Activated naive CD4-positive, alpha-beta T cell treated with anti-CD3 and anti-CD28 coated beads for 36 hours (primary cell): ENCODE data around the gene CCDC144A. TPM values are rescaled to one million over a fixed set of nuclear protein-coding genes. Genes with fewer than 3 reads are reported as not detected.
"Not testable (repeated sequence)": the region's sequence is repeated elsewhere in the genome, so short reads cannot be mapped to it uniquely, and the experiment has no call there.

Source experiments
- CTCF ChIA-PET: fragments of 350-600 bp; sonication (Branson Sonifier 250); formaldehyde crosslinking; loops from one replicate; lab custom pipeline; 2021; ENCODE audit warnings: antibody characterized with exemption; lab: Charles Lee
- DNase-seq: peaks from one replicate; pipeline ENCODE4 v3.0.0-alpha.2; 2020
- H3K27ac Mint-ChIP-seq: one replicate; pipeline ENCODE4 v1.8.0; 2021; ENCODE audit warnings: mild to moderate bottlenecking, mixed read lengths
- H3K27me3 Mint-ChIP-seq: one replicate; pipeline ENCODE4 v1.8.0; 2021; ENCODE audit warnings: low read depth, mixed read lengths
- H3K36me3 Mint-ChIP-seq: one replicate; pipeline ENCODE4 v1.8.0; 2021; ENCODE audit warnings: low read depth, mixed read lengths
- H3K4me1 Mint-ChIP-seq: one replicate; pipeline ENCODE4 v1.8.0; 2021; ENCODE audit warnings: low read depth, mixed read lengths
- H3K4me3 Mint-ChIP-seq: one replicate; pipeline ENCODE4 v1.8.0; 2021; ENCODE audit warnings: mild to moderate bottlenecking, moderate library complexity, mixed read lengths
- H3K9me3 Mint-ChIP-seq: one replicate; pipeline ENCODE4 v1.8.0; 2021; ENCODE audit warnings: mixed read lengths
- intact Hi-C: fragments of 100-400 bp; cut with micrococcal nuclease; formaldehyde crosslinking; loops from one replicate; pipeline ENCODE4 v1.15.1; 2023
- total RNA-seq, 2 experiments: library from RNA; stranded (reverse); gene quantifications; one replicate each; pipeline ENCODE4 v1.2.3, GENCODE V29; 2021

Gene CCDC144A
- total RNA-seq, 2 experiments from 2014 or later, result 5.0 to 5.3 TPM

DNA sequence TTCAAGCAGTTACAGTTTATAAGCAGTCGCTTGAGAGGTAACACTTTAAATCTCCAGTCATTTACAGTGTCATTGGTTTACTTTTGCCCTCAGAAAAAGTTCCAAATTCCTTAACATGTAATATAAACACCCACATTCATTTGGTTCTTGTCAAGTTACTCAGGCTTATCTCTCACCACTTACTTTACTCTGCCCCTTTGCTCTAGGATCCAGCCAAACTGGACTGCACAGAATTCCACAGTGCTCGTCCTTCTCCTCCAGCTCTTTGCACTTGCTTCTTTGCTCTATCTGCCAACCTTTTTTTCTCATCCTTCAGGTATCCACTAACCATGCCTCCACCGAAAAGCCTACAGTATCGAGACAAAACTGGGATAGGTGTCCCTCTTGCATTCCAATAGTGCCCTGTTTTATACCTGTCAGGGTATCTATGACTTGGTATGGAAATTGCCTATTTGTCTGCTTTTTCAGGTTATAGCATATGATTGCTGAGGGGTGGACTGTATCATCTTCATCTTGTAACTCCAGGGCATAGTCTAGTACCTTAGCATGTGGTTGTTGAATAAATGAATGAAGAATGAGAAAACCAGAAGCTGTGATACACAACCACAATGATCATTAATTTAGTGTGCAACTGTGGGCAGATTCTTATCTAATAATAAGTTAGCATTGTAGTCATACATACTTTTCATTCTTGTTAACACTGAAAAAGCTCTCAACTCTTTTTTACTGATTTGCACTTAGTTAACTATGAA lies 82.5 kb downstream of the CCDC144A start:
- H3K4me1 Mint-ChIP-seq, H3K4me3 Mint-ChIP-seq, H3K9me3 Mint-ChIP-seq, intact Hi-C loops, H3K27me3 Mint-ChIP-seq, H3K27ac Mint-ChIP-seq, CTCF ChIA-PET, H3K36me3 Mint-ChIP-seq, DNase-seq: not testable (repeated sequence)

DNA sequence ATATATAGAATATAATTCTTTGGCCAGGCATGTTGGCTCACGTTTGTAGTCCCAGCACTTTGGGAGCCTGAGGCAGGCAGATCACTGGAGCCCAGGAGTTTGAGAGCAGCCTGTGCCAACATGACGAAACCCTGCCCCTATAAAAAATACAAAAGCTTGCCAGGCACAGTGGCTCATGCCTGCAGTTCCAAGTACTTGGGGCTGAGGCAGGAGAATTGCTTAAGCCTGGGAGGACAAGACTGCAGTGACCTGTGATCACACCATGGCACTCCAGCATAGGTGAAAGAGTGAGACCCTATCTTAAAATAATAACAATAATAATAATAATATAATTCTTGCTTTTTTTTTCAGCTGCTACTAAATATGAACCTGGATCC lies 83.1 kb downstream of the CCDC144A start:
- DNase-seq, H3K36me3 Mint-ChIP-seq, CTCF ChIA-PET, H3K27ac Mint-ChIP-seq, H3K9me3 Mint-ChIP-seq, H3K4me1 Mint-ChIP-seq, H3K4me3 Mint-ChIP-seq, intact Hi-C loops, H3K27me3 Mint-ChIP-seq: not testable (repeated sequence)

DNA sequence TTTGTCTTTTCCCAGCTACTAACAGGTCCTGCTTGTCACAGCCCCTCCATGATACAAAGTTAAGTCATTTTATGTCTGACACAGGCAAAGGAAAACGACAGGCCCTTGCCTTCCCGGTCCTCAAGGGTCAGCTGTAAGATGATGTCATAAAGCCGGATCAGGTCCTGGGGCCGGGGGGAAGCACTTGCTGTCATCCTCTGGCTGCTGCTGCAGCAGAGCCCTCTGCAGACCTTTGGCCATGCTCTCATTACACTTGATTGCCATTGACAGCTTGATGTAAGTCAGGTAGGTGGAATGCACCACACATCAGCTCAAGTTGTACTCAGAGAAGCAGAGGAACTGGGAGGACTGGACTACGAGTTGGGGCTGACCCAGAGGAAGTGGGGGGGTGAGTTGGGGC lies 97.8 kb downstream of the CCDC144A start:
- CTCF ChIA-PET, DNase-seq, intact Hi-C loops, H3K27ac Mint-ChIP-seq, H3K4me3 Mint-ChIP-seq, H3K27me3 Mint-ChIP-seq, H3K9me3 Mint-ChIP-seq, H3K36me3 Mint-ChIP-seq, H3K4me1 Mint-ChIP-seq: not testable (repeated sequence)

DNA sequence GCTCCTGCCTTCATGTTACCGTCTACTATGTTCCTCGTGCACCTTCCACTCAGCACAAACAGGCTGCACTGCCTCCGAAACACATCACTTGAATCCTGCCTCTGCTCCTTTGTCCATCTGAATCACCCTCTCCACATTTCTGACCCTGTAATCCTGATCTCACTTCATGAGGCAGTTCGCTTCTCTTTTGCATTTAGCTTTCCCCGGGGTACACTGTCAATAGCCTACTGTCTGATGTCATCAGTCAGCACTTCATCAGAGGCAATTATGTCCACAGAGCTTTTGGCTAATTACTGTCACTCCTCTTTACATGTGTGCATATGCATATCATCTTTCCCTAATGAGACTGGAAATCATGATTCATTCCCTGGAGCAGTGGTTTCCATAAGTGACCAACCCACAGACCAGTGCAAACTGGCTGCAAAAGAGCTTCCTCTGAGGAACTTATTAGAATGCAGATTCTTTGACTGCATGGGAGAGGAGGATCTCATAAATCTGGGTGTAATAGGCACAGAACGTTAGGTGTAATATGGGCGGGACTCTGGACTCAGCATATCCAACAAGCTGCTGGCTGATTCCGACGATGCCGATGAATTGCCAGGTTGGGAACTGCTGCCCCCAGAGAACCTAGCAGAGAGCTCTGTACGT lies 99.0 kb downstream of the CCDC144A start:
- H3K27ac Mint-ChIP-seq, H3K36me3 Mint-ChIP-seq, H3K27me3 Mint-ChIP-seq, DNase-seq, H3K4me1 Mint-ChIP-seq, H3K4me3 Mint-ChIP-seq, CTCF ChIA-PET, intact Hi-C loops, H3K9me3 Mint-ChIP-seq: not testable (repeated sequence)

DNA sequence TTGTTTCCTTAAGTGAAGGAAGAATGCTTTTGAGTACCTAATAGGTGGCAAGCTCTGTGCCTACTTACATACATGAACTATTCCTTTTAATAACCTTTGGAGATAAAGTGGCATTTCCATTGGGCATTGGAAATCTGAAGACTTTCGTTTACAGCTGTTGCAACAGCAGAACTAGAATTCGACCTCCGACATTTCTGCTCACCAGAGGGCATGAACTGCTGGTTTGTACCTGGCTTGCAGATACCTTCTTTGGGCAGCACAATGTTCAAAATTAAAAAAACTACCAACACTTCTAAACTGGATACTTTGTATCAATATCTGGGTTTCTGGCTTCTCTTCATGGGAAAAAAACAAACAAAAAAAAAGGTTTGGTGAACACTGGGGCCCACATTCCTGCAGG lies 99.6 kb downstream of the CCDC144A start:
- intact Hi-C loops, H3K4me3 Mint-ChIP-seq, H3K4me1 Mint-ChIP-seq, H3K27ac Mint-ChIP-seq, DNase-seq, H3K36me3 Mint-ChIP-seq, H3K27me3 Mint-ChIP-seq, CTCF ChIA-PET, H3K9me3 Mint-ChIP-seq: not testable (repeated sequence)

DNA sequence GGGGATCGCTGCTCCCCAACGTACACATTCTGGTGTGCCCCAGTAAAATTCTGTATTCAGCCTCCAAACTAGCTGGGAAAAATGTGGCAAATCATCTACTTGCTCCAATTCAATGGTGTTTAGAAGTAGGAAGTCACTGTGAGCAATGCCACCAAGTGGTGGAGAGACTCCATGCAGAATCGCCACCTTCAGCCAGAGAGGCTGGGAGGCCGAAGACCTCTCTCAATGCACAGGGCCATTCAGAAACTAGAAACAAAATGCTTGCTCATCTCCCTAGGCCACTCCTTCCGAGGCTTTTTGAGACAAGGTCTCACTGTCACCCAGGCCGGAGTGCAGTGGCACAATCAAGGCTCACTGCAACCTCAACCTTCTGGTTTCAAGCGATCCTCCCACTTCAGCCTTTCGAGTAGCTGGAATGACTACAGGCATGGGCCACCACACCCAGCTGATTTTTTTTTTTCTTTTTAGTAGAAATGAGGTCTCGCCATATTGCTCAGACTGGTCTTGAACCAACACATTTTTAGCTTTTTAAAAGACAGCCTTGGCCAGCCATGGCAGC lies 100.4 kb downstream of the CCDC144A start:
- H3K36me3 Mint-ChIP-seq, H3K9me3 Mint-ChIP-seq, H3K27me3 Mint-ChIP-seq, H3K27ac Mint-ChIP-seq, H3K4me3 Mint-ChIP-seq, intact Hi-C loops, H3K4me1 Mint-ChIP-seq, DNase-seq: not testable (repeated sequence)
- CTCF ChIA-PET, result interaction anchor here (0.6 kb wide), 1 partner anchor 154 kb away, joined by 3 read pairs; no protein-coding TSS in a partner anchor

DNA sequence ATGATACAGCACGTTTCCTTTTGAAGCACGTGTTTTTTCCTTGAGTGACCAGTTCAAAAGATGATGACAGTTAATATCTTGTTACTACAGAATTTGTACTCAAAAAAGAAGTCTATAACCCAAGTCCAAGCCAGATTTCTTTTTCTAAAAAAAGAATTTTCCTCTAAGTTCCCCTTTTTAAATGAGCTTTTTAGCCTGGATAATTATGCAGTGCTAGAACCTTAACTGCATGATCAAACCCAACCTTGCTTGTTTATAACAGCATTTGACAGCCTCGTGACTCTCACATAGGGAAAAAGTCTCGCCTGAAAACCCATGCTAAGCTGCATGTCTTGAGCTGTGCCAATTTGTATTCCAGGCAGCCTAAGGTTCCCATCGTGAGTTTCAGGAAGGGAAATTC lies 104.2 kb downstream of the CCDC144A start:
- H3K9me3 Mint-ChIP-seq, CTCF ChIA-PET: not testable (repeated sequence)

DNA sequence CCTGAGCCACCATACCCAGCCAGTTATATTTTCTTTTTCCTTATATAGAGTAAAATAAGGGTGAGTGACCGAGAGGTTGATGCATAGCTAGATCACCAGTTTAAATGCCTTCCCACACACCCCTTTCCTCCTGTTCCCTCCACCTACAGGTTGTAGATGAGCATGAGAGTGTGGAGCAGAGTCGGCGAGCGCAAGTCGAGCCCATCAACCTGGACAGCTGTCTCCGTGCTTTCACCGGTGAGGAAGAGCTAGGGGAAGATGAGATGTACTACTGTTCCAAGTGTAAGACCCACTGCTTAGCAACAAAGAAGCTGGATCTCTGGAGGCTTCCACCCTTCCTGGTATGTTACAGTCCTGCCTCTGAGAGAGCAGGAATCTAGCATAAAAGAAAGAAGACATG lies 105.9 kb downstream of the CCDC144A start:
- intact Hi-C loops, result not testable (repeated sequence)

More for the DNA sequence above, 104.2 kb downstream of the CCDC144A start:
- DNase-seq, H3K4me1 Mint-ChIP-seq, intact Hi-C loops, H3K4me3 Mint-ChIP-seq, H3K27me3 Mint-ChIP-seq, H3K27ac Mint-ChIP-seq, H3K36me3 Mint-ChIP-seq: not testable (repeated sequence)

DNA sequence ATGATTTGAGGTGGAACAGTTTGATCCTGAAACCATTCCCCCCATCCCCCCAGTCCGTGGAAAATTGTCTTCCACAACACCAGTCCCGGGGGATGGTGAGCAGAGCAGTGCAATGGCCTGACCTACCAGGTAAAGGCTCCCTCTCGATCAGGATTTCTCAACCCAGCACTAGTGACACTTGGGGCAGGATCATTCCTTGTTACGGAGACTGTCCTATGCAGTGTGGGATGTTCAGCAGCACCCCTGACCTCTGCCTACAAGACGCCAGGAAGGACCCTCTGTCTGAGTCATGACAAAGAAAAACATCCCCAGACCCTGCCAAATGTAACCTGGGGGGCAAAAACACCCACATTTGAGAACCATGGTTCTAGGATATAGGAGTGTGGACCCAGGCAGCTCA lies 114.8 kb downstream of the CCDC144A start:
- DNase-seq, H3K36me3 Mint-ChIP-seq, H3K4me3 Mint-ChIP-seq, H3K27ac Mint-ChIP-seq, H3K27me3 Mint-ChIP-seq, H3K9me3 Mint-ChIP-seq, CTCF ChIA-PET, intact Hi-C loops, H3K4me1 Mint-ChIP-seq: not testable (repeated sequence)

More for the DNA sequence above, 105.9 kb downstream of the CCDC144A start:
- CTCF ChIA-PET, H3K4me1 Mint-ChIP-seq, H3K27ac Mint-ChIP-seq, H3K27me3 Mint-ChIP-seq, H3K36me3 Mint-ChIP-seq, H3K4me3 Mint-ChIP-seq, DNase-seq, H3K9me3 Mint-ChIP-seq: not testable (repeated sequence)

DNA sequence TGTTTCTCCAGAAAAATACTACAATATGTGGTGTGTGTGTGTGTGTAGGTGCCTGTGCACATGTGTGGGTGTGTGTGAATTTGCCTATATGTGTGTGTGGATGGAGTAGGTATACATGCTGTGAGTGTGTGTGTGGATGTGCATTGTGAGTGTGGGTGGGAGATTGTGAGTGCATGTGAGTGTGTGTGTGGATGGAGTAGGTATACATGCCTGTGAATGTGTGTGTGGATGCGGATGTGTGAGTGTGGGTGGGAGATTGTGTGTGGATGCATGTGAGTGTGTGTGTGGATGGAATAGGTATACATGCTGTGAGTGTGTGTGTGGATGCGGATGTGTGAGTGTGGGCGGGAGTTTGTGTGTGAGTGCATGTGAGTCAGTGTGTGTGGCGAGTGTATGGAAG lies 116.6 kb downstream of the CCDC144A start:
- intact Hi-C loops, H3K4me3 Mint-ChIP-seq, DNase-seq, H3K9me3 Mint-ChIP-seq, H3K27me3 Mint-ChIP-seq, CTCF ChIA-PET, H3K36me3 Mint-ChIP-seq, H3K27ac Mint-ChIP-seq, H3K4me1 Mint-ChIP-seq: not testable (repeated sequence)

DNA sequence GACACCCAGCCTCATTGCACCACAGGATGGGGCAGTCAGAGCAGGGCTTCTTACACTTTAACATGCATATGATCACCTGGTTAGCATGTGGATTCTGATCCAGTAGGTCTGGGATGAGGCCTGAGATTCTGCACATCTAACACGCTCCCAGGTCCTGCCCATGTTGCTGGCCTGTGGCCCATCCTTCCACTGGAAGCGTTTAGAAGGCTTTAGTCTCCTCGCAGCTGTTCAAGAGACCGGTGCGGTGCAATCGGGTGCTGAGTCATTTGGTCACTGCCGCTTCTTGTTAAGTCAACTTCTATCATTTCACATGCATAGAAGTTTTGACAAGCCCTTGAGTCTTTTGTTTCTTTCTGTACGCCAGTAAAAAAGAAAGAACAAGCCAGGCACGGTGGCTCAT lies 117.6 kb downstream of the CCDC144A start:
- DNase-seq, intact Hi-C loops, H3K27me3 Mint-ChIP-seq, H3K36me3 Mint-ChIP-seq, H3K4me3 Mint-ChIP-seq, H3K27ac Mint-ChIP-seq, H3K4me1 Mint-ChIP-seq, CTCF ChIA-PET, H3K9me3 Mint-ChIP-seq: not testable (repeated sequence)

DNA sequence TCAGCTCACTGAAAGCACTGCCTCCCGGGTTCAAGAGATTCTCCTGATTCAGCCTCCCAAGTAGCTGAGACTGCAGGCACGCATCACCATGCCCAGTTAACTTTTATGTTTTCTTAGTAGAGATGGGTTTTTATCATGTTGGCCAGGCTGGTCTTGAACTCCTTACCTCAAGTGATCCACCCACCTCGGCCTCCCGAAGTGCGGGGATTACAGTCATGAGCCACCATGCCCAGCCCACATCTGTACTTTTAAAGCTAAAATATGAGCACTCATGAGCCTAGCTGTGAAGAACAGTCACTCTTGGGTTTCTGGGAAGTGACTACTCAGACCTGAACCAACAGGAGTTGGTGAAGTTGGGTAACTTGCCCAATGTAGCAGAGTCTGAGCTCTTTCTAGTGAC lies 120.2 kb downstream of the CCDC144A start:
- CTCF ChIA-PET, H3K9me3 Mint-ChIP-seq, H3K36me3 Mint-ChIP-seq, H3K27ac Mint-ChIP-seq, intact Hi-C loops, DNase-seq, H3K4me1 Mint-ChIP-seq, H3K4me3 Mint-ChIP-seq, H3K27me3 Mint-ChIP-seq: not testable (repeated sequence)

DNA sequence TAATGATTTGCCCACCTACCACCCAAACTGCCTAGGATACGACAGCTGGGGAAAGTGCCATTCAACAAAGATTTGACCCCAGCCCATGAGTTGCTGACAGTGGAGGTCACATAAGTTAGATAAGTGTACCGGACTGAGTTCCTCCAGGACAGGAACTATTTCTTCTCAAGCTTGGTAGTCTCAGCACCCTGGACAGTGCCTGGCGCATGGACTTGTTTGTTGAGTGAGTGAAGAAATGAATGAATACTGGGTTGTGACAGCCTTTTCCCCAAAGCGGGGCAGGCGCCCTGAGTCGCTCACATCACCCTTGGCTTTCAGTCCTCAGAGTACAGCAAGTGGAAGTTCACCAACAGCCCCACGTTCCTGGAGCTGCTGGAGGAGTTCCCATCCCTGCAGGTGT lies 122.1 kb downstream of the CCDC144A start:
- CTCF ChIA-PET, result interaction anchor here (0.6 kb wide), 1 partner anchor 179 kb away, joined by 6 read pairs; no protein-coding TSS in a partner anchor
- intact Hi-C loops, H3K36me3 Mint-ChIP-seq, H3K27me3 Mint-ChIP-seq, H3K9me3 Mint-ChIP-seq, H3K4me3 Mint-ChIP-seq, H3K27ac Mint-ChIP-seq, H3K4me1 Mint-ChIP-seq: not testable (repeated sequence)
- peak; percentile 59 for DNase-seq
